ENCODE measurements around the gene YWHAQ.
"Not testable (repeated sequence)": the region's sequence is repeated elsewhere in the genome, so short reads cannot be mapped to it uniquely, and the experiment has no call there.

The YWHAQ gene

GRCh38 chr2:9629222-9630116 is 1.3 kb downstream of the YWHAQ start:
- H3K4me3 ChIP-seq (replicated peaks in 1 of 2; ENCODE audit: low read depth in 2 of 2, low read length in 2 of 2) = peak overlapping the region; percentile 91 to 99
- peak; percentile 37 to 72 for DNase-seq (ENCODE audit: low read depth in 2 of 2)
- TF ChIP-seq CTCF (IDR thresholded peaks at IDR 0.05; ENCODE audit: low read depth, low read length) = no peak

DNA sequence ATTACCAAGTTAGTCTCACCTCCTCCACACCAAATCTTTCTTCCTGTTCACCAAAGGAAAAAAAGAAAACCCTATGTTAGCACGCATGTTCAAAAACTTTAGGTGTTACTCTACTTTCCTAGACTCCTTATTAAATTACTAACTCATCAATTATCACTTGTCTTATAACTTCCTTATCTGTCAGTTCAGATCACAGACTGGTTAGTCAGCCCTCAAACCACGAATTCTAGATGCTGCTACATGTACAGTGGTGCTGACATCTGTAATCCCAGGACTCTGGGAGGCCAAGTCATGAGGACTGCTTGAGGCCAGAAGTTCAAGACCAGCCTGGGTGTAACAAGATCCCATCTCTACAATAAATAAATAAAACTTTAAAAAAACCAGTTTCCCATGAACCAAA is 3.5 kb downstream of the YWHAQ start:
- no peak for DNase-seq (ENCODE audit: low read depth in 2 of 2)
- no peak overlapping the region for H3K4me3 ChIP-seq (replicated peaks in 1 of 2; ENCODE audit: low read depth in 2 of 2, low read length in 2 of 2)
- TF ChIP-seq CTCF (IDR thresholded peaks at IDR 0.05; ENCODE audit: low read depth, low read length) = no peak

- no peak for DNase-seq (ENCODE audit: low read depth in 2 of 2)
- TF ChIP-seq CTCF (IDR thresholded peaks at IDR 0.05; ENCODE audit: low read depth, low read length) = no peak
- H3K4me3 ChIP-seq (replicated peaks in 1 of 2; ENCODE audit: low read depth in 2 of 2, low read length in 2 of 2) = no peak overlapping the region
Measured at GRCh38 chr2:9623151-9623550, 7.6 kb downstream of the YWHAQ start.

DNA sequence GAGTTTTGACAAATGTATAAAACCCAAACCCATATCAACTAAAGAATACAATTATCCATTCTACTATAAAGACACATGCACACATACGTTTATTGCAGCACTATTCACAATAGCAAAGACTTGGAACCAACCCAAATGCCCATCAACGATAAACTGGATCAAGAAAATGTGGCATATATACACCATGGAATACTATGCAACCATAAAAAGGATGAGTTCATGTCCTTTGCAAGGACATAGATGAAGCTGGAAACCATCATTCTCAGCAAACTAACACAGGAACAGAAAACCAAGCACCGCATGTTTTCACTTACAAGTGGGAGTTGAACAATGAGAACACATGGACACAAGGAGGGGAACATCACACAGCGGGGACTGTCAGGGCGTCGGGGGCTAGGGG is 9.1 kb downstream of the YWHAQ start:
- H3K4me3 ChIP-seq (replicated peaks in 1 of 2; ENCODE audit: low read depth in 2 of 2, low read length in 2 of 2); DNase-seq (ENCODE audit: low read depth in 2 of 2): not testable (repeated sequence)

DNA sequence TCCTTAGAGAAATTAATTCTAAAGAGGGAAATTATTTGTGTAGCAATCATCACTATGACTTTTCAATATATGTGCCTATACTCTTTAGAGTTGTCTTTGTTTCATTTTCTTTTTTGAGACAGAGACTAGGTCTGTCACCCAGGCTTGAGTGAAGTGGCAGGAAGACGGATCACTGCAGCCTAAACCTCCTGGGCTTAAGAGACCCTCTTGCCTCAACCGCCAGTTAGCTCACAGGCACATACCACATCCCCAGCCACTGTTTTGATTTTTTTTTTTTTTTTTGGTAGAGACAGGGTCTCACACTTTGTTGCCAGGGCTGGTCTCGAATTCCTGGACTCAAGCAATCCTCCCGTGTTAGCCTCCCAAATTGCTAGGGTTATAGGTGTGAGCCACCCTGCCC is 12.4 kb downstream of the YWHAQ start:
- DNase-seq (ENCODE audit: low read depth in 2 of 2) = no peak
- no peak for TF ChIP-seq CTCF (IDR thresholded peaks at IDR 0.05; ENCODE audit: low read depth, low read length)
- H3K4me3 ChIP-seq (replicated peaks in 1 of 2; ENCODE audit: low read depth in 2 of 2, low read length in 2 of 2) = no peak overlapping the region

- TF ChIP-seq CTCF (IDR thresholded peaks at IDR 0.05; ENCODE audit: low read depth, low read length) = no peak
- H3K4me3 ChIP-seq (replicated peaks in 1 of 2; ENCODE audit: low read depth in 2 of 2, low read length in 2 of 2) = no peak overlapping the region
- DNase-seq (ENCODE audit: low read depth in 2 of 2) = peak; percentile 52 to 72
Measured at GRCh38 chr2:9617749-9618148, 13.0 kb downstream of the YWHAQ start.

DNA sequence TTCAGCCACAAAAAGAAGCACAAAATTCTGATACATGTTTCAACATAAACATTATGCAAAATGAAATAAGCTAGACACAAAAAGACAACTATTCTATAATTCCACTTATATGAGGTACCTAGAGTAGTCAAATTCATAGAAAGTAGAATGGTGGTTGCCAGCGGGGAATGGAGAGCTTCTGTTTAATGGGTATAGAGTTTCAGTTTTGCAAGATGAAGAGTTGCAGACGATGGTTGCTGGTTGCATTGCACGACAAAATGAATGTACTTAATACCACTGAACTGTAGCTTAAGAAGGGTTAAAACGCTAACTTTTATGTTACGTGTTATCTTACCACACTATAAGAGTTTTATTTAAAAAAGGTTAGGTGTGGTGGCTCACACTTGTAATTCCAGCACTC is 13.5 kb downstream of the YWHAQ start:
- TF ChIP-seq CTCF (IDR thresholded peaks at IDR 0.05; ENCODE audit: low read depth, low read length) = no peak
- no peak overlapping the region for H3K4me3 ChIP-seq (replicated peaks in 1 of 2; ENCODE audit: low read depth in 2 of 2, low read length in 2 of 2)
- DNase-seq (ENCODE audit: low read depth in 2 of 2) = no peak
